ENCODE data around the gene ACOX1.

ACOX1 gene

GRCh38 chr17:76022973-76023899 is 44.3 kb upstream of the ACOX1 start:
- Histone ChIP-seq H3K27me3 (replicated peaks in 2 of 5; ENCODE audit: control insufficient read depth in 4 of 5, insufficient read depth in 5 of 5, low read length in 4 of 5) (no peaks in the 10 kb centered on the region), H3K4me3 (ENCODE audit: control insufficient read depth in 1 of 7, extremely low read depth in 1 of 7, insufficient read depth in 4 of 7, low read depth in 2 of 7, low read length in 6 of 7) (no peak overlapping the region), H3K9me3 (ENCODE audit: control extremely low read depth in 1 of 5, control insufficient read depth in 4 of 5, insufficient read depth in 2 of 5, low read depth in 1 of 5, low read length in 4 of 5) (no peaks in the 10 kb centered on the region), H3K4me1 (ENCODE audit: control extremely low read depth in 1 of 4, control insufficient read depth in 4 of 4, insufficient read depth in 4 of 4, low read length in 3 of 4) (peaks cover 0 to 19% (median 15%) of the 10 kb centered on the region in 4 experiments), H3K27ac (ENCODE audit: insufficient read depth in 1 of 2, low read depth in 1 of 2, low read length in 2 of 2, poor library complexity in 1 of 2, severe bottlenecking in 2 of 2) (no peak overlapping the region), H3K36me3 (ENCODE audit: control insufficient read depth in 4 of 4, insufficient read depth in 4 of 4, low read length in 3 of 4) (peaks cover 0 to 3% (median 0%) of the 10 kb centered on the region in 4 experiments)
- DNase-seq = no peak
- WGBS (ENCODE audit: insufficient coverage) = 95% methylated on average over 16 of the region's 28 CpGs
- CTCF ChIA-PET = interaction anchor here (2.5 to 13.9 kb wide), 2 partner anchors 9 to 21 kb away, joined by 12 to 183 read pairs; partner anchors contain the start of gene CDK3
- POLR2A ChIA-PET = interaction anchor here (0.6 kb wide), 1 partner anchor 18 kb away, joined by 3 read pairs; no protein-coding TSS in a partner anchor

GRCh38 chr17:76022285-76022684 is 43.3 kb upstream of the ACOX1 start:
- 92% methylated on average over 21 of the region's 24 CpGs for WGBS (ENCODE audit: insufficient coverage)
- H3K27me3 ChIP-seq (replicated peaks in 2 of 5; ENCODE audit: control insufficient read depth in 4 of 5, insufficient read depth in 5 of 5, low read length in 4 of 5) = no peaks in the 10 kb centered on the region
- H3K4me3 ChIP-seq (ENCODE audit: control insufficient read depth in 1 of 7, extremely low read depth in 1 of 7, insufficient read depth in 4 of 7, low read depth in 2 of 7, low read length in 6 of 7) = no peak overlapping the region
- DNase-seq = no peak
- peaks cover 0 to 12% (median 8%) of the 10 kb centered on the region in 4 experiments for H3K4me1 ChIP-seq (ENCODE audit: control extremely low read depth in 1 of 4, control insufficient read depth in 4 of 4, insufficient read depth in 4 of 4, low read length in 3 of 4)
- H3K36me3 ChIP-seq (ENCODE audit: control insufficient read depth in 4 of 4, insufficient read depth in 4 of 4, low read length in 3 of 4) = peaks cover 0 to 3% (median under 1%) of the 10 kb centered on the region in 4 experiments
- ChIA-PET POLR2A (no interaction called here), CTCF (interaction anchor here (2.5 to 13.9 kb wide), 2 partner anchors 8 to 20 kb away, joined by 12 to 183 read pairs; partner anchors contain the start of gene CDK3)
- H3K9me3 ChIP-seq (ENCODE audit: control extremely low read depth in 1 of 5, control insufficient read depth in 4 of 5, insufficient read depth in 2 of 5, low read depth in 1 of 5, low read length in 4 of 5) = no peaks in the 10 kb centered on the region
- H3K27ac ChIP-seq (ENCODE audit: insufficient read depth in 1 of 2, low read depth in 1 of 2, low read length in 2 of 2, poor library complexity in 1 of 2, severe bottlenecking in 2 of 2) = no peak overlapping the region

GRCh38 chr17:76019833-76020467 is 41.0 kb upstream of the ACOX1 start:
- no peak for DNase-seq
- no peaks in the 10 kb centered on the region for H3K9me3 ChIP-seq (ENCODE audit: control extremely low read depth in 1 of 5, control insufficient read depth in 4 of 5, insufficient read depth in 2 of 5, low read depth in 1 of 5, low read length in 4 of 5)
- peaks cover 0 to 3% (median 1%) of the 10 kb centered on the region in 4 experiments for H3K36me3 ChIP-seq (ENCODE audit: control insufficient read depth in 4 of 4, insufficient read depth in 4 of 4, low read length in 3 of 4)
- H3K4me3 ChIP-seq (ENCODE audit: control insufficient read depth in 1 of 7, extremely low read depth in 1 of 7, insufficient read depth in 4 of 7, low read depth in 2 of 7, low read length in 6 of 7) = no peak overlapping the region
- CTCF ChIA-PET = interaction anchor here (0.6 to 13.9 kb wide), 12 partner anchors 9 to 122 kb away, joined by 3 to 183 read pairs (median 4); partner anchors contain the start of gene CDK3
- peaks cover 0 to 5% (median 0%) of the 10 kb centered on the region in 4 experiments for H3K4me1 ChIP-seq (ENCODE audit: control extremely low read depth in 1 of 4, control insufficient read depth in 4 of 4, insufficient read depth in 4 of 4, low read length in 3 of 4)
- H3K27me3 ChIP-seq (replicated peaks in 2 of 5; ENCODE audit: control insufficient read depth in 4 of 5, insufficient read depth in 5 of 5, low read length in 4 of 5) = no peaks in the 10 kb centered on the region
- 93% methylated on average over 5 of the region's 6 CpGs for WGBS (ENCODE audit: insufficient coverage)
- no peak overlapping the region for H3K27ac ChIP-seq (ENCODE audit: insufficient read depth in 1 of 2, low read depth in 1 of 2, low read length in 2 of 2, poor library complexity in 1 of 2, severe bottlenecking in 2 of 2)
- POLR2A ChIA-PET = interaction anchor here (0.9 kb wide), 1 partner anchor 63 kb away, joined by 3 read pairs; no protein-coding TSS in a partner anchor

- Histone ChIP-seq H3K4me1 (ENCODE audit: control extremely low read depth in 1 of 4, control insufficient read depth in 4 of 4, insufficient read depth in 4 of 4, low read length in 3 of 4) (peaks cover 0 to 9% (median 3%) of the 10 kb centered on the region in 4 experiments), H3K27me3 (replicated peaks in 2 of 5; ENCODE audit: control insufficient read depth in 4 of 5, insufficient read depth in 5 of 5, low read length in 4 of 5) (no peaks in the 10 kb centered on the region), H3K36me3 (ENCODE audit: control insufficient read depth in 4 of 4, insufficient read depth in 4 of 4, low read length in 3 of 4) (peaks cover 0 to 3% (median 1%) of the 10 kb centered on the region in 4 experiments), H3K4me3 (ENCODE audit: control insufficient read depth in 1 of 7, extremely low read depth in 1 of 7, insufficient read depth in 4 of 7, low read depth in 2 of 7, low read length in 6 of 7) (no peak overlapping the region), H3K9me3 (ENCODE audit: control extremely low read depth in 1 of 5, control insufficient read depth in 4 of 5, insufficient read depth in 2 of 5, low read depth in 1 of 5, low read length in 4 of 5) (no peaks in the 10 kb centered on the region), H3K27ac (ENCODE audit: insufficient read depth in 1 of 2, low read depth in 1 of 2, low read length in 2 of 2, poor library complexity in 1 of 2, severe bottlenecking in 2 of 2) (no peak overlapping the region)
- 99% methylated on average over 12 of the region's 13 CpGs for WGBS (ENCODE audit: insufficient coverage)
- no peak for DNase-seq
- ChIA-PET CTCF (interaction anchor here (0.9 to 13.9 kb wide), 6 partner anchors 11 to 188 kb away, joined by 3 to 183 read pairs (median 10); partner anchors contain the start of gene CDK3), POLR2A (no interaction called here)
These were observed 39.8 kb upstream of the ACOX1 start for GRCh38 chr17:76018801-76019200.

GRCh38 chr17:76018340-76018680 is 39.3 kb upstream of the ACOX1 start:
- Histone ChIP-seq H3K27me3 (replicated peaks in 2 of 5; ENCODE audit: control insufficient read depth in 4 of 5, insufficient read depth in 5 of 5, low read length in 4 of 5) (no peaks in the 10 kb centered on the region), H3K27ac (ENCODE audit: insufficient read depth in 1 of 2, low read depth in 1 of 2, low read length in 2 of 2, poor library complexity in 1 of 2, severe bottlenecking in 2 of 2) (no peak overlapping the region), H3K4me1 (ENCODE audit: control extremely low read depth in 1 of 4, control insufficient read depth in 4 of 4, insufficient read depth in 4 of 4, low read length in 3 of 4) (peaks cover 0 to 10% (median 3%) of the 10 kb centered on the region in 4 experiments), H3K9me3 (ENCODE audit: control extremely low read depth in 1 of 5, control insufficient read depth in 4 of 5, insufficient read depth in 2 of 5, low read depth in 1 of 5, low read length in 4 of 5) (no peaks in the 10 kb centered on the region), H3K4me3 (ENCODE audit: control insufficient read depth in 1 of 7, extremely low read depth in 1 of 7, insufficient read depth in 4 of 7, low read depth in 2 of 7, low read length in 6 of 7) (no peak overlapping the region), H3K36me3 (ENCODE audit: control insufficient read depth in 4 of 4, insufficient read depth in 4 of 4, low read length in 3 of 4) (peaks cover 0 to 3% (median 1%) of the 10 kb centered on the region in 4 experiments)
- ChIA-PET POLR2A (no interaction called here), CTCF (interaction anchor here (1.9 to 13.9 kb wide), 4 partner anchors 15 to 38 kb away, joined by 4 to 183 read pairs (median 38); partner anchors contain the start of gene CDK3)
- no peak for DNase-seq
- 84% methylated on average over 10 of the region's 11 CpGs for WGBS (ENCODE audit: insufficient coverage)

DNA sequence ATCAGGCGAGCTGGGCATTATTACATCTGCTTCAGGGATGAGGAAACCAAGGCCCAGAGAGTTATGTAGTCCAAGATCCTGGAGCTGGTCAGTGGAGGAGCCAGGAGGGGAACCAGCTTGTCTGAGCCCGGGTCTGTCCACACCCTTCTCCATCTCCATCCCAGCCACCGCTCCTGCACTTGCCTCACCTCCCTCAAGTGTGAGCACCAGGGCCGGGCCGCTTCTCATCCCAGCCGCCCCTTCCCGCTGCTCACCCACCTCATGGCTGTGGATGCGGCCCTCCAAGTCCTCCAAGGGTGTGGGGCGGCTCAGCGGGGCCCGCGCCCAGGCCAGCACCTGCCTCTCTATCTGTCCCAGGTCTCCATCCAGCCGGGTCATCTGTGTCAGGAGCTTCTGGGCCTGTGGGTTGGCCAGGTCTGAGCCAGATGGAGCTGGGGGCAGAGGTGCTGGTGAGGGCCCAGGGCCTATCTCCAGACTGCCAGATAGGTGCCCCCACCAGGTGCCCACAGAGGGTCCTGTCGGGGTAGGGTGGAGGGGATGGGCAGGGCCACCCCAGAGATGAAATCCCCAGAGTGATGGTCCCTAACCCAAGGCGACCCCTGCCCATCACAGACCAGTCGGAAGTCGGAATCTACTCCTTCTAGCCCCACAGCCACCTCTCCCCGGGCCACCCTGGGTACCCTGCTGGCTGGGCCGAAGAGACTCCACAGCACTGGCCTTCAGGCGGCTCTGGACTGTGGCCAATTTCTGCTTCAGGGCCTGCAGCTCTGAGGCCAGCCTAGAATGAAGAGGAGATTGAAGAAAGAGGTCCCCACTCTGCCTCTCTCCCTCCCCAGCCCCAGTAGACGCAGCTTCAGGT is 38.7 kb upstream of the ACOX1 start:
- ChIA-PET POLR2A (no interaction called here), CTCF (interaction anchor here (1.9 to 13.9 kb wide), 4 partner anchors 15 to 39 kb away, joined by 4 to 183 read pairs (median 38); partner anchors contain the start of gene CDK3)
- Histone ChIP-seq H3K9me3 (ENCODE audit: control extremely low read depth in 1 of 5, control insufficient read depth in 4 of 5, insufficient read depth in 2 of 5, low read depth in 1 of 5, low read length in 4 of 5) (no peaks in the 10 kb centered on the region), H3K27ac (ENCODE audit: insufficient read depth in 1 of 2, low read depth in 1 of 2, low read length in 2 of 2, poor library complexity in 1 of 2, severe bottlenecking in 2 of 2) (no peak overlapping the region), H3K27me3 (replicated peaks in 2 of 5; ENCODE audit: control insufficient read depth in 4 of 5, insufficient read depth in 5 of 5, low read length in 4 of 5) (no peaks in the 10 kb centered on the region), H3K36me3 (ENCODE audit: control insufficient read depth in 4 of 4, insufficient read depth in 4 of 4, low read length in 3 of 4) (peaks cover 0 to 3% (median 1%) of the 10 kb centered on the region in 4 experiments), H3K4me3 (ENCODE audit: control insufficient read depth in 1 of 7, extremely low read depth in 1 of 7, insufficient read depth in 4 of 7, low read depth in 2 of 7, low read length in 6 of 7) (no peak overlapping the region), H3K4me1 (ENCODE audit: control extremely low read depth in 1 of 4, control insufficient read depth in 4 of 4, insufficient read depth in 4 of 4, low read length in 3 of 4) (peaks cover 0 to 10% (median 3%) of the 10 kb centered on the region in 4 experiments)
- no peak for DNase-seq
- 98% methylated on average over 14 of the region's 21 CpGs for WGBS (ENCODE audit: insufficient coverage)

Data from common myeloid progenitor, CD34-positive (primary cell).